HepG2 (cell line): ENCODE results near the gene KCNMA1. TPM values are rescaled to one million over a fixed set of nuclear protein-coding genes. Genes with fewer than 3 reads are reported as not detected.

Experiments used
- ATAC-seq: fragments of 200-7000 bp; cut with Tn5 transposase; 3 replicates; pipeline ENCODE4 v1.9.1; 2020; ENCODE audit warnings: mild to moderate bottlenecking, moderate library complexity
- BruUV-seq: library from RNA; stranded (reverse); fragments of 400-500 nt; replicated peaks from 2 replicates; lab custom pipeline; 2021; lab: Mats Ljungman, UMichigan
- CTCF ChIA-PET: fragments of 300-600 bp; formaldehyde crosslinking; extraction: SDS; loops from one replicate; lab custom pipeline; 2021; ENCODE audit warnings: low total read pairs, inconsistent platforms, low intra/inter-chr PET ratio; lab: Yijun Ruan, JAX
- POLR2A ChIA-PET: fragments of 350-600 bp; sonication (Branson Sonifier 250); formaldehyde crosslinking; loops from one replicate; lab custom pipeline; 2020; ENCODE audit warnings: antibody characterized with exemption, inconsistent platforms; lab: Yijun Ruan, JAX
- DNase-seq: peaks from one replicate; pipeline ENCODE4 v3.0.0-alpha.2; 2015; ENCODE audit warnings: low spot score
- FAIRE-seq: peaks from 3 replicates; lab custom pipeline; 2011; peaks lifted over from hg19 to GRCh38; lab: Jason Lieb, UNC
- H2AFZ ChIP-seq: one replicate; pipeline ENCODE4 v1.6.1; 2011; ENCODE audit warnings: low read length, inconsistent platforms
- H3K27ac ChIP-seq: fragments of 300-600 bp; 3 replicates; pipeline ENCODE4 v1.8.0; 2011; ENCODE audit warnings: mixed run types, mild to moderate bottlenecking, mixed read lengths, low read length, inconsistent platforms; ENCODE audit not compliant: insufficient read depth; ENCODE audit errors: extremely low read length
- H3K27me3 ChIP-seq, 2 experiments: fragments of 200-600 bp in 1 of 2; 2 replicates in 1 of 2; 3 replicates in 1 of 2; pipeline versions ENCODE4 v1.6.0 to v1.8.0; 2011; ENCODE audit warnings: low read length in 2 of 2, mild to moderate bottlenecking in 2 of 2, moderate library complexity in 2 of 2, inconsistent platforms in 1 of 2; ENCODE audit not compliant: insufficient read depth in 2 of 2, control insufficient read depth in 1 of 2
- H3K36me3 ChIP-seq, 2 experiments: fragments of 200-600 bp in 1 of 2; replicated peaks in 1 of 2; 2 replicates in 1 of 2; 3 replicates in 1 of 2; pipeline versions ENCODE4 v1.5.1 to v1.8.0; 2011; ENCODE audit warnings: low read length in 2 of 2, inconsistent platforms in 1 of 2; ENCODE audit not compliant: insufficient read depth in 2 of 2, control insufficient read depth in 1 of 2
- H3K4me1 ChIP-seq: 2 replicates; pipeline ENCODE4 v1.5.1; 2012; ENCODE audit warnings: low read length, inconsistent platforms; ENCODE audit not compliant: insufficient read depth
- H3K4me2 ChIP-seq: 2 replicates; pipeline ENCODE4 v1.6.0; 2011; ENCODE audit warnings: low read depth, low read length, inconsistent platforms
- H3K4me3 ChIP-seq, 3 experiments: fragments of 200-600 bp in 1 of 3; sonication (generic), shearing (Covaris generic) in 1 of 3; replicated peaks in 1 of 3; 2 replicates each; pipeline ENCODE4 v1.5.1; 2011 to 2016; ENCODE audit warnings: low read length in 3 of 3, inconsistent platforms in 2 of 3, low read depth in 2 of 3, mild to moderate bottlenecking in 2 of 3, control low read depth in 1 of 3, mixed read lengths in 1 of 3; ENCODE audit not compliant: insufficient read depth in 1 of 3
- H3K79me2 ChIP-seq: one replicate; pipeline ENCODE4 v1.6.1; 2011; ENCODE audit warnings: low read length, inconsistent platforms; ENCODE audit not compliant: insufficient read depth
- H3K9ac ChIP-seq: 2 replicates; pipeline ENCODE4 v1.6.0; 2011; ENCODE audit warnings: mild to moderate bottlenecking, low read depth, low read length, inconsistent platforms; ENCODE audit not compliant: insufficient read depth
- H3K9me3 ChIP-seq: 2 replicates; pipeline ENCODE4 v1.5.1; 2012; ENCODE audit warnings: mild to moderate bottlenecking, low read length
- H4K20me1 ChIP-seq: 2 replicates; pipeline ENCODE4 v1.6.0; 2011; ENCODE audit warnings: inconsistent platforms, mild to moderate bottlenecking, low read length, moderate library complexity; ENCODE audit not compliant: insufficient read depth
- POLR2A ChIP-seq, 2 experiments: IDR thresholded peaks; 2 replicates each; pipeline ENCODE4 v1.6.1; 2011; ENCODE audit warnings: low read depth in 2 of 2, low read length in 2 of 2, mild to moderate bottlenecking in 1 of 2, moderate library complexity in 1 of 2; ENCODE audit not compliant: insufficient read depth in 1 of 2
- WGBS: methylation state at CpG from one replicate; pipeline ENCODE4 v1.1.6; 2017; ENCODE audit warnings: low lambda C conversion rate; 5-methylcytosine and 5-hydroxymethylcytosine counted together
- in situ Hi-C: cut with HindIII; loops from 2 replicates; pipeline ENCODE4 v1.10.0; 2017; ENCODE audit warnings: low pct_unique_long_range_greater_than_20kb; ENCODE audit not compliant: extremely low pct_ligation_motif_present
- intact Hi-C: fragments of 100-400 bp; cut with micrococcal nuclease; formaldehyde crosslinking; loops from one replicate; pipeline ENCODE4 v1.10.0; 2022; ENCODE audit not compliant: unreplicated experiment
- polyA plus RNA-seq, 8 experiments: library from polyadenylated mRNA; depleted of rRNA in 3 of 8; stranded (reverse) in 7 of 8; unstranded in 1 of 8; fragments of >200 nt; fragmentation: Illumina TruSeq in 4 of 8; extraction: Trizol in 4 of 8; gene quantifications; 2 replicates each; pipeline versions ENCODE4 v1.2.1 to v1.2.3, GENCODE V29; 2011 to 2016; ENCODE audit warnings: low read depth in 4 of 8, missing spikeins in 1 of 8, mixed read lengths in 1 of 8; ENCODE audit not compliant: insufficient read depth in 1 of 8
- total RNA-seq, 5 experiments: library from RNA; depleted of rRNA; stranded (reverse); fragments of >200 nt; fragmentation: Illumina TruSeq; extraction: Trizol; gene quantifications; 2 replicates each; pipeline ENCODE4 v1.2.3, GENCODE V29; 2016; ENCODE audit warnings: low read depth in 1 of 5
- TF ChIP-seq, protein P1 (sequence below): sonication (generic); formaldehyde crosslinking; IDR thresholded peaks from 2 replicates; pipeline ENCODE4 v1.5.1; 2020; ENCODE audit warnings: mild to moderate bottlenecking, missing genetic modification reagents, borderline replicate concordance

Gene KCNMA1
- total and polyA plus RNA-seq, 2 of the 13 experiments (the other 11 are each of a cell fraction or from before 2014, with no cell fraction given), result 0.02 TPM; not detected in 1

- ATAC-seq, result no peak
- POLR2A ChIA-PET, result no interaction called here
- TF ChIP-seq, protein P1, sequence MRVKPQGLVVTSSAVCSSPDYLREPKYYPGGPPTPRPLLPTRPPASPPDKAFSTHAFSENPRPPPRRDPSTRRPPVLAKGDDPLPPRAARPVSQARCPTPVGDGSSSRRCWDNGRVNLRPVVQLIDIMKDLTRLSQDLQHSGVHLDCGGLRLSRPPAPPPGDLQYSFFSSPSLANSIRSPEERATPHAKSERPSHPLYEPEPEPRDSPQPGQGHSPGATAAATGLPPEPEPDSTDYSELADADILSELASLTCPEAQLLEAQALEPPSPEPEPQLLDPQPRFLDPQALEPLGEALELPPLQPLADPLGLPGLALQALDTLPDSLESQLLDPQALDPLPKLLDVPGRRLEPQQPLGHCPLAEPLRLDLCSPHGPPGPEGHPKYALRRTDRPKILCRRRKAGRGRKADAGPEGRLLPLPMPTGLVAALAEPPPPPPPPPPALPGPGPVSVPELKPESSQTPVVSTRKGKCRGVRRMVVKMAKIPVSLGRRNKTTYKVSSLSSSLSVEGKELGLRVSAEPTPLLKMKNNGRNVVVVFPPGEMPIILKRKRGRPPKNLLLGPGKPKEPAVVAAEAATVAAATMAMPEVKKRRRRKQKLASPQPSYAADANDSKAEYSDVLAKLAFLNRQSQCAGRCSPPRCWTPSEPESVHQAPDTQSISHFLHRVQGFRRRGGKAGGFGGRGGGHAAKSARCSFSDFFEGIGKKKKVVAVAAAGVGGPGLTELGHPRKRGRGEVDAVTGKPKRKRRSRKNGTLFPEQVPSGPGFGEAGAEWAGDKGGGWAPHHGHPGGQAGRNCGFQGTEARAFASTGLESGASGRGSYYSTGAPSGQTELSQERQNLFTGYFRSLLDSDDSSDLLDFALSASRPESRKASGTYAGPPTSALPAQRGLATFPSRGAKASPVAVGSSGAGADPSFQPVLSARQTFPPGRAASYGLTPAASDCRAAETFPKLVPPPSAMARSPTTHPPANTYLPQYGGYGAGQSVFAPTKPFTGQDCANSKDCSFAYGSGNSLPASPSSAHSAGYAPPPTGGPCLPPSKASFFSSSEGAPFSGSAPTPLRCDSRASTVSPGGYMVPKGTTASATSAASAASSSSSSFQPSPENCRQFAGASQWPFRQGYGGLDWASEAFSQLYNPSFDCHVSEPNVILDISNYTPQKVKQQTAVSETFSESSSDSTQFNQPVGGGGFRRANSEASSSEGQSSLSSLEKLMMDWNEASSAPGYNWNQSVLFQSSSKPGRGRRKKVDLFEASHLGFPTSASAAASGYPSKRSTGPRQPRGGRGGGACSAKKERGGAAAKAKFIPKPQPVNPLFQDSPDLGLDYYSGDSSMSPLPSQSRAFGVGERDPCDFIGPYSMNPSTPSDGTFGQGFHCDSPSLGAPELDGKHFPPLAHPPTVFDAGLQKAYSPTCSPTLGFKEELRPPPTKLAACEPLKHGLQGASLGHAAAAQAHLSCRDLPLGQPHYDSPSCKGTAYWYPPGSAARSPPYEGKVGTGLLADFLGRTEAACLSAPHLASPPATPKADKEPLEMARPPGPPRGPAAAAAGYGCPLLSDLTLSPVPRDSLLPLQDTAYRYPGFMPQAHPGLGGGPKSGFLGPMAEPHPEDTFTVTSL (CRISPR knock-in tag), result no peak
- no peak for TF ChIP-seq POLR2A (IDR thresholded peaks at IDR 0.05; ENCODE audit: insufficient read depth in 1 of 2, low read depth in 2 of 2, low read length in 2 of 2)
- H3K4me3 ChIP-seq, result no peak overlapping the region
- intact Hi-C loops (no loop called here), in situ Hi-C loops (no loop called here)
- no peaks in the 10 kb centered on the region for H4K20me1 ChIP-seq
- H3K4me2 ChIP-seq, result no peak overlapping the region
- no peak for FAIRE-seq
- no peaks in the 10 kb centered on the region for H3K36me3 ChIP-seq
- CTCF ChIA-PET, result no interaction called here
- 28% methylated on average over 5 of the region's 5 CpGs for WGBS
- H3K9me3 ChIP-seq, result no peaks in the 10 kb centered on the region
- H2AFZ ChIP-seq, result no peak overlapping the region
- H3K4me1 ChIP-seq, result no peaks in the 10 kb centered on the region
- BruUV-seq, result no TSS peak
- H3K9ac ChIP-seq, result no peak overlapping the region
- DNase-seq, result no peak
- no peaks in the 10 kb centered on the region for H3K79me2 ChIP-seq
- no peak overlapping the region for H3K27ac ChIP-seq
- H3K27me3 ChIP-seq, result peaks cover 2 to 4% of the 10 kb centered on the region in 2 experiments; a peak in 3 of 5 replicates
These were observed 44.5 kb downstream of the KCNMA1 start for GRCh38 chr10:77592946-77593636.
